Pancreas (tissue), 10 donors: ENCODE data around the gene ACSF3. TPM values are rescaled to one million over a fixed set of nuclear protein-coding genes. Genes with fewer than 3 reads are reported as not detected.

Experiments used
- ATAC-seq, 4 donors: fragments of 200-7000 bp; cut with Tn5 transposase; one replicate each; pipeline versions ENCODE4 v1.8.0 to v1.9.1; 2020; ENCODE audit warnings: mild to moderate bottlenecking in 4 of 4, moderate library complexity in 4 of 4
- DNase-seq, 6 donors: peaks; one replicate each; pipeline ENCODE4 v3.0.0-alpha.2; 2020
- FAIRE-seq: peaks from 2 replicates; lab custom pipeline; 2012; peaks lifted over from hg19 to GRCh38; lab: Jason Lieb, UNC
- H3K27ac ChIP-seq, 4 donors: fragments of 200-600 bp; sonication (generic); 1 replicate in 3 of 4; 2 replicates in 1 of 4; pipeline versions ENCODE4 v1.5.0 to v1.8.0; 2020
- H3K27me3 ChIP-seq, 4 donors: fragments of 200-600 bp; one replicate each; pipeline ENCODE4 v1.8.0; 2021
- H3K36me3 ChIP-seq, 3 donors: fragments of 200-600 bp; sonication (generic) in 1 of 3; one replicate each; pipeline versions ENCODE4 v1.5.0 to v1.8.0; 2020 to 2021
- H3K4me1 ChIP-seq, 3 donors: fragments of 200-600 bp; one replicate each; pipeline ENCODE4 v1.8.0; 2021
- H3K4me3 ChIP-seq, 4 donors: fragments of 200-600 bp; sonication (generic) in 2 of 4; one replicate each; pipeline versions ENCODE4 v1.5.0 to v1.8.0; 2020 to 2021
- H3K9me3 ChIP-seq, 4 donors: fragments of 200-600 bp; one replicate each; pipeline ENCODE4 v1.8.0; 2021
- WGBS, 2 donors: extraction: QIAGEN DNeasy Blood & Tissue Kit; methylation state at CpG; one replicate each; pipeline ENCODE4 v1.1.7; 2013; 5-methylcytosine and 5-hydroxymethylcytosine counted together
- intact Hi-C, 3 donors: fragments of 100-400 bp; cut with DNase I; formaldehyde crosslinking; loops; one replicate each; pipeline versions ENCODE4 v1.11.1 to v1.14.2; 2022
- polyA plus RNA-seq, 2 donors: library from polyadenylated mRNA; stranded (reverse); fragments of 200-250 nt; gene quantifications; one replicate each; pipeline ENCODE4 v1.2.3, GENCODE V29; 2013
- total RNA-seq, 6 donors: library from RNA; stranded (reverse); fragmentation: NEBNext Ultra II Directional in 4 of 6; extraction: Animal tissue kit (Norgen Biotek cat#: 25700) in 4 of 6; gene quantifications; one replicate each; pipeline versions ENCODE4 v1.2.1 to v1.2.4, GENCODE V29; 2021 to 2023
- TF ChIP-seq, protein P1 (sequence below), 4 donors: fragments of 200-600 bp; sonication (generic) in 3 of 4; IDR thresholded peaks; one replicate each; pipeline versions ENCODE4 v1.5.0 to v1.8.0; 2021; ENCODE audit warnings: antibody characterized with exemption in 4 of 4
- donor health status: healthy with polysubstance abuse.
- donor health status: DM: no; HTN: no; CAD: no; lungs with moderate emphysema.
- donor health status: DM: no; HTN: no; CAD: no.
- donor health status: control.
- donor health status: control.
- donor health status: Bipolar disorder and iron deficiency.
- donor health status: DM: yes; HTN: yes; CAD: no.
- donor health status: DM: no; HTN: no; CAD: no.
- donor health status: DM: no; HTN: no; CAD: no.
- donor health status: DM: yes; HTN: yes; CAD: no.

ACSF3 gene
- total and polyA plus RNA-seq, 8 donors = 17.3 to 36.9 (median 20.8) TPM

DNA sequence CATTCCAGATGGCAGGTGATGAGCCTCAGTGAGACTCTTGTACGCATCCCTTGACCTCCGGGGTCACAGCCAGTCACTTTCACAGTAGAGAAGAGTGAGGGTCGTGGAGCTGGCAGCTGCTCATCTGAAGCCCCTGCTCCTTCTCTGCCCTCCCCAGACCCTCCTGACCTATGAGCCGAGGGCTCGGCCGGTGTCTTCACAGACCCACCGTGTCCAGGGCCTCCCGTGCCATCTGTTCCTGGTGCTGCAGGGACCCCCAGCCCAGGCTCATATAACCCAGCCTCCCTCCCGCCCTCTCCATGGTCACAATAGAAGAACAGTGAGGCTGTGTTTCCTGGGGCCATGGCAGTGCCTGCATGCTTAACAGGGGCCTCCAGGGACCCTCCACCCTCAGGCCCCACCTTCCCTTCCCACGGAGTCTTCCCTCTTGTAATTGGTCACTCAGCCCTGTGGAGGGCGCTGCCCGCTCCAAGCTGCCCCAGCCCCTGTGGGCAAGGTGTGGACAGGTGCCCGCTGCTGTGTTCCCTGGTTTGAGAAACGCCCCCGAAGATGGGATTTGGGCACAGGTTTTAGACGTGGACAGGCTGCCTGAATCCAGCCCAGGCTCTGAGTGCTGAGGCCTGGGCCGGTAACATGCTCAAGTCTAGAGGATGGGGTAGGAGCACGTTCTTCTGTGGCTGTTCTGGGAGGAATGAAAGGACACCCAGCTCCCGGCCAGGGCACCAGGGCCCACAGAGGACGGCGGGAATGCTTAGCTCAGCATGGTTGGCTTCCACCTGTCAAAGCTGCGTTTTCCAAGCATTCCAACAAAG, 38.7 kb downstream of the ACSF3 start:
- H3K4me3 ChIP-seq = no peak overlapping the region
- ATAC-seq (no peak), FAIRE-seq (no peak), DNase-seq (peak in 2 of 6 donors; percentile 45 to 49)
- TF ChIP-seq, protein P1, sequence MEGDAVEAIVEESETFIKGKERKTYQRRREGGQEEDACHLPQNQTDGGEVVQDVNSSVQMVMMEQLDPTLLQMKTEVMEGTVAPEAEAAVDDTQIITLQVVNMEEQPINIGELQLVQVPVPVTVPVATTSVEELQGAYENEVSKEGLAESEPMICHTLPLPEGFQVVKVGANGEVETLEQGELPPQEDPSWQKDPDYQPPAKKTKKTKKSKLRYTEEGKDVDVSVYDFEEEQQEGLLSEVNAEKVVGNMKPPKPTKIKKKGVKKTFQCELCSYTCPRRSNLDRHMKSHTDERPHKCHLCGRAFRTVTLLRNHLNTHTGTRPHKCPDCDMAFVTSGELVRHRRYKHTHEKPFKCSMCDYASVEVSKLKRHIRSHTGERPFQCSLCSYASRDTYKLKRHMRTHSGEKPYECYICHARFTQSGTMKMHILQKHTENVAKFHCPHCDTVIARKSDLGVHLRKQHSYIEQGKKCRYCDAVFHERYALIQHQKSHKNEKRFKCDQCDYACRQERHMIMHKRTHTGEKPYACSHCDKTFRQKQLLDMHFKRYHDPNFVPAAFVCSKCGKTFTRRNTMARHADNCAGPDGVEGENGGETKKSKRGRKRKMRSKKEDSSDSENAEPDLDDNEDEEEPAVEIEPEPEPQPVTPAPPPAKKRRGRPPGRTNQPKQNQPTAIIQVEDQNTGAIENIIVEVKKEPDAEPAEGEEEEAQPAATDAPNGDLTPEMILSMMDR (IDR thresholded peaks at IDR 0.05) = no peak
- 95 to 98% methylated on average over 22 of the region's 22 CpGs for WGBS, 2 donors
- H3K27ac ChIP-seq = no peak overlapping the region
- H3K4me1 ChIP-seq = no peaks in the 10 kb centered on the region
- H3K27me3 ChIP-seq = no peaks in the 10 kb centered on the region
- intact Hi-C loops = no loop called here
- H3K36me3 ChIP-seq = peaks cover 0 to 14% (median 0%) of the 10 kb centered on the region in 3 donors
- no peaks in the 10 kb centered on the region for H3K9me3 ChIP-seq

DNA sequence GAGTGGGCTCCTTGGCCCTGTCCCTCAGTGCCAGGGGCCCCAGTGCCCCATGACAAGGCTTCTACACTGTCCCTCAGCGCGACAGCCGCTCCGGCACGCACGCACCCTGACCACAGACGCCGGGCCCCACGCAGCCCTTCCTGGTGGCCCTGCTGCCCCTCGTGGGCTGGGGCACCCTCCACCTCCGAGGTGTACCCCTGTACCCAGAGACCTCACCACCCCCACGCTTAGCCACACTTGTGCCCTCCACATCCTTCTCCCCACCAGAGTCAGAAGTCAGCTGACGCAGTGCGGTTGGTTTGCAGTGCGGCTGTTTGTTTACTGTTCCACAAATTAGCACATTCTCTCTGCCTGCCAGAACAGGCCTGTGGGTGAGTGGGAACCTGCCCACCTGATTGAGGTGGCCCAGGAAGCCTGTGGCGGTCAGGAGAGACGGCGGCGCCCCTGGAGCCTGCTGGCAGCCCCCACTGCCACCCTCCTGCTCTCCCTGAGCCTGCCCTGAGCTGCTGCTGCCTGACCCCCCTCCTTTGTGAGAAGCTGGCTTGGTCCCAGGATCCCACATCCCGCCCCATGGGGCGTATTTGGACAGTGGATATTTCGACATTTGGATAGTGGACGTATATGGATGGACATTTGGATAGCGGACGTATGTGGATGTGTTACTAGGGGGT, 39.9 kb downstream of the ACSF3 start:
- peak in 2 of 6 donors; percentile 39 to 46 for DNase-seq
- TF ChIP-seq, protein P1 (IDR thresholded peaks at IDR 0.05) = no peak
- no peak for ATAC-seq
- H3K27ac ChIP-seq = no peak overlapping the region
- WGBS, 2 donors = 93 to 95% methylated on average over 23 to 25 of the region's 25 CpGs
- no peak overlapping the region for H3K4me3 ChIP-seq
- no peak for FAIRE-seq
- H3K36me3 ChIP-seq = peaks cover 0 to 14% (median 0%) of the 10 kb centered on the region in 3 donors
- intact Hi-C loops = no loop called here
- H3K4me1 ChIP-seq = no peaks in the 10 kb centered on the region
- no peaks in the 10 kb centered on the region for H3K27me3 ChIP-seq
- H3K9me3 ChIP-seq = no peaks in the 10 kb centered on the region

DNA sequence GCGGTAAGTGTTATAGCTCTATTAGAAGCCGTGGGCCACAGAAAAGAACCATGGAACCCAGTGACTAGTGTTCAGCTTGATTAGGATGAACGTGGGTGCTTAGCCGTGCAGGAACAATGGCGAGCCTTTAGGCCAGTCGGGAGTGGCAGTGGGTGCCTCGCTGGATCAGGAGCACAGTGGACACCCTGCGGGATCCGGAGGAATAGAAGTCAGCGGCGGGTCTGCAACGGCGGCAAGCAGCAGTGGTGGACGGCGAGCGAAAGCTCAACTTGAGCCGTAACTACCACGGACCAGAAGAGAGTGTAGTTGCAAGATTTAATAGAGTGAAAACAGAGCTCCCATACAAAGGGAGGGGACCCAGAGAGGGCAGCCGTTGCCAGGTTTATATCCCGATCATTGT, 40.6 kb downstream of the ACSF3 start:
- Histone ChIP-seq H3K9me3 (no peaks in the 10 kb centered on the region), H3K27me3 (no peaks in the 10 kb centered on the region), H3K36me3 (peaks cover 0 to 14% (median 0%) of the 10 kb centered on the region in 3 donors), H3K27ac (no peak overlapping the region), H3K4me3 (no peak overlapping the region), H3K4me1 (no peaks in the 10 kb centered on the region)
- DNase-seq (peak in 2 of 6 donors; percentile 48 to 49), ATAC-seq (no peak), FAIRE-seq (no peak)
- intact Hi-C loops = no loop called here
- TF ChIP-seq, protein P1 (IDR thresholded peaks at IDR 0.05) = no peak
- WGBS, 2 donors = 95% methylated on average over 20 of the region's 20 CpGs

DNA sequence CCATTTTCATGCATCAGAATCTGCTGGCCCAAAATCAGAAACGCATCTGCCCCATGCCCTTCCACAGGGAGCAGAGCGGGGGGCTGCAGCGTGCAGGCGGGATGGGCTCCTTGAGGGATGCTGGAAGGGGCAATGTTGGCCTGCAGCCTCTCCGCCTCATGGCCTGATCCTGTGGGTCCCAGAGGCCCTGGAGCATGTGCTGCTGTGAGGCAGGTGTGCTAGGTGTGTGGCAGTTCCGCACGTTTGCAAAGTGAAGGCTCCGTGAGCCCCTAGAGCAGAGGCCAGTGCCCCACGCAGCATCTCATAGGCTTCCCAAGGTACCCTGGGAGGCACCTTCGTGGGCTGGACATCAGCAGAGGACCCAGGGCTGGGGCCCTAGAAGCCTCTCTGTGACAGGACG, 41.5 kb downstream of the ACSF3 start:
- H3K4me3 ChIP-seq = no peak overlapping the region
- DNase-seq = peak in 2 of 6 donors; percentile 24 to 36
- no peak for ATAC-seq
- no peak for FAIRE-seq
- H3K36me3 ChIP-seq = peaks cover 0 to 14% (median 0%) of the 10 kb centered on the region in 3 donors
- intact Hi-C loops = no loop called here
- no peak overlapping the region for H3K27ac ChIP-seq
- TF ChIP-seq, protein P1 (IDR thresholded peaks at IDR 0.05) = no peak
- H3K4me1 ChIP-seq = no peaks in the 10 kb centered on the region
- WGBS, 2 donors = 93 to 95% methylated on average over 11 of the region's 11 CpGs
- no peaks in the 10 kb centered on the region for H3K27me3 ChIP-seq
- no peaks in the 10 kb centered on the region for H3K9me3 ChIP-seq
